ENCODE data around the gene FYTTD1. TPM values are rescaled to one million over a fixed set of nuclear protein-coding genes. Genes with fewer than 3 reads are reported as not detected.

The FYTTD1 gene
- total RNA-seq, 1 experiment from 2014 or later = 75.4 TPM

- Histone ChIP-seq H3K4me2 (peak within 1 kb of the TSS; percentile 83), H3K27me3 (ENCODE audit: insufficient read depth, low read depth) (no peaks in the 10 kb centered on the region), H3K9me2 (ENCODE audit: insufficient read depth) (no peaks in the 10 kb centered on the region; the same call in 1 of the 2 replicates), H3K79me2 (ENCODE audit: low read depth) (peaks cover 51% of the 10 kb centered on the region), H3F3A (ENCODE audit: insufficient read depth, low read depth) (peaks cover 72% of the 10 kb centered on the region), H3K4me1 (replicated peaks; ENCODE audit: insufficient read depth) (peaks cover 64% of the 10 kb centered on the region), H3K9me3 (ENCODE audit: insufficient read depth, low read depth) (no peaks in the 10 kb centered on the region), H4K20me1 (ENCODE audit: insufficient read depth) (0 out of 2 replicates have a peak, but pooled peaks cover 6% of the 10 kb centered on the region), H3K27ac (peak within 1 kb of the TSS; percentile 82), H3K4me3 (peak within 1 kb of the TSS; percentile 89), H3K36me3 (ENCODE audit: low read depth) (no peaks in the 10 kb centered on the region), H2AFZ (peak within 1 kb of the TSS; percentile 93)
- BruUV-seq (replicated peaks) = TSS peak; percentile 91
- intact Hi-C loops (cut with micrococcal nuclease; ENCODE audit: unreplicated experiment) = no loop called here
- CTCF ChIA-PET = interaction anchor here (0.7 to 1.3 kb wide), 2 partner anchors 33 to 192 kb away, joined by 3 to 4 read pairs; no protein-coding TSS in a partner anchor
- TF ChIP-seq CTCF (conservative IDR thresholded peaks at IDR 0.05) (no peak), EZH2 (IDR thresholded peaks at IDR 0.05; ENCODE audit: low read depth) (no peak)
- DNase-seq = peak; percentile 49 to 84
- POLR2A ChIA-PET (ENCODE audit: unreplicated experiment) = interaction anchor here (0.6 to 0.7 kb wide), 3 partner anchors 90 to 1455 kb away, joined by 3 to 5 read pairs (median 3); no protein-coding TSS in a partner anchor
Observed at GRCh38 chr3:197791113-197791891, 41.6 kb downstream of the FYTTD1 start, which contains the start of gene LRCH3. TSS of gene LRCH3 (plus strand) at chr3:197791254. CDS start at chr3:197791279, 25 bp downstream.

- intact Hi-C loops (cut with micrococcal nuclease; ENCODE audit: unreplicated experiment) = no loop called here
- H3K9me3 ChIP-seq (ENCODE audit: insufficient read depth, low read depth) = no peaks in the 10 kb centered on the region
- H3K36me3 ChIP-seq (ENCODE audit: low read depth) = no peaks in the 10 kb centered on the region
- H2AFZ ChIP-seq = peak overlapping the region; percentile 93
- H3K4me3 ChIP-seq = peak overlapping the region; percentile 89
- H3K4me1 ChIP-seq (replicated peaks; ENCODE audit: insufficient read depth) = peaks cover 59% of the 10 kb centered on the region
- no peak for TF ChIP-seq EZH2 (IDR thresholded peaks at IDR 0.05; ENCODE audit: low read depth)
- no peak for TF ChIP-seq CTCF (conservative IDR thresholded peaks at IDR 0.05)
- H3K27me3 ChIP-seq (ENCODE audit: insufficient read depth, low read depth) = no peaks in the 10 kb centered on the region
- POLR2A ChIA-PET (ENCODE audit: unreplicated experiment) = interaction anchor here (0.7 kb wide), 1 partner anchor 89 kb away, joined by 3 read pairs; no protein-coding TSS in a partner anchor
- peaks cover 64% of the 10 kb centered on the region for H3F3A ChIP-seq (ENCODE audit: insufficient read depth, low read depth)
- H3K79me2 ChIP-seq (ENCODE audit: low read depth) = peaks cover 58% of the 10 kb centered on the region
- H3K4me2 ChIP-seq = peak overlapping the region; percentile 83
- TSS peak; percentile 53 for BruUV-seq (replicated peaks)
- no peak for DNase-seq
- H3K9me2 ChIP-seq (ENCODE audit: insufficient read depth) = no peaks in the 10 kb centered on the region; the same call in 1 of the 2 replicates
- CTCF ChIA-PET = interaction anchor here (1.3 kb wide), 1 partner anchor 193 kb away, joined by 4 read pairs; no protein-coding TSS in a partner anchor
- H4K20me1 ChIP-seq (ENCODE audit: insufficient read depth) = peaks cover 10% of the 10 kb centered on the region; the same call in 1 of the 2 replicates
- peak overlapping the region; percentile 82 for H3K27ac ChIP-seq
Observed at GRCh38 chr3:197791892-197792647, 42.4 kb downstream of the FYTTD1 start.

- Histone ChIP-seq H3F3A (ENCODE audit: insufficient read depth, low read depth) (peaks cover 54% of the 10 kb centered on the region), H3K9me3 (ENCODE audit: insufficient read depth, low read depth) (no peaks in the 10 kb centered on the region), H3K27me3 (ENCODE audit: insufficient read depth, low read depth) (no peaks in the 10 kb centered on the region), H3K4me2 (peak overlapping the region; percentile 66), H4K20me1 (ENCODE audit: insufficient read depth) (peaks cover 10% of the 10 kb centered on the region; the same call in 1 of the 2 replicates), H3K9me2 (ENCODE audit: insufficient read depth) (no peaks in the 10 kb centered on the region; the same call in 1 of the 2 replicates), H3K4me3 (peak overlapping the region; percentile 20; the same call in 1 of the 2 replicates), H3K36me3 (ENCODE audit: low read depth) (no peaks in the 10 kb centered on the region), H2AFZ (no peak overlapping the region), H3K27ac (peak overlapping the region; percentile 66), H3K4me1 (replicated peaks; ENCODE audit: insufficient read depth) (peaks cover 49% of the 10 kb centered on the region), H3K79me2 (ENCODE audit: low read depth) (peaks cover 70% of the 10 kb centered on the region)
- intact Hi-C loops (cut with micrococcal nuclease; ENCODE audit: unreplicated experiment) = loop anchor here (1.0 kb wide), 1 partner anchor 81 kb away; no protein-coding TSS in a partner anchor
- BruUV-seq (replicated peaks) = no TSS peak
- POLR2A ChIA-PET (ENCODE audit: unreplicated experiment) = interaction anchor here (0.5 to 0.9 kb wide), 3 partner anchors 334 to 1232 kb away, joined by 6 to 11 read pairs (median 7); no protein-coding TSS in a partner anchor
- no peak for TF ChIP-seq CTCF (conservative IDR thresholded peaks at IDR 0.05)
- DNase-seq = peak in 1 of 2 experiments; percentile 94
- CTCF ChIA-PET = interaction anchor here (1.3 kb wide), 1 partner anchor 119 kb away, joined by 3 read pairs; no protein-coding TSS in a partner anchor
Observed at GRCh38 chr3:197793247-197793646, 43.6 kb downstream of the FYTTD1 start.
